Measurements from ENCODE around the gene KRTAP24-1. TPM values are rescaled to one million over a fixed set of nuclear protein-coding genes. Genes with fewer than 3 reads are reported as not detected.

Gene KRTAP24-1
- total RNA-seq, 2 donors from 2014 or later = not detected

DNA sequence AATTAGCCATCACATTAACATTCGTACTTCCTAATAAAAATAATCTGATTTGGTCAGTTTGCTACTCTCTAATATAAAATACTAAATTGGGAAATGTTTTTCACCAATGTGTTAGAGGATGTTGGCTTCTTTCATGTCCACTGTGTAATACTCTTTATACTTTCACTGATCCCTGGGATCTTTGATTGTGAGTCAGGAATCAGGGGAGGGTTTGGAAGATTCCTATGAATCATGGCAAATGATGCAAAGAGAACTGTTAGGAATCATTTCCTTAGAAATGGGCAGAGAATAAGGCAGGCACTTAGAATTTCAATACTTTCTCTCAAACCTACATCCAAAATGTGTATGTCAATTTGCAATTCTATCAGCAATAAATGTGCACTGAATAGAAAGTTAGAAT is 31.0 kb downstream of the KRTAP24-1 start:
- Histone ChIP-seq H3K9me3 (peaks cover 0 to 9% of the 10 kb centered on the region in 2 donors), H3K4me1 (no peaks in the 10 kb centered on the region), H3K27ac (no peak overlapping the region), H3K36me3 (no peaks in the 10 kb centered on the region), H3K4me3 (no peak overlapping the region), H3K27me3 (no peaks in the 10 kb centered on the region)
- TF ChIP-seq, protein P1, sequence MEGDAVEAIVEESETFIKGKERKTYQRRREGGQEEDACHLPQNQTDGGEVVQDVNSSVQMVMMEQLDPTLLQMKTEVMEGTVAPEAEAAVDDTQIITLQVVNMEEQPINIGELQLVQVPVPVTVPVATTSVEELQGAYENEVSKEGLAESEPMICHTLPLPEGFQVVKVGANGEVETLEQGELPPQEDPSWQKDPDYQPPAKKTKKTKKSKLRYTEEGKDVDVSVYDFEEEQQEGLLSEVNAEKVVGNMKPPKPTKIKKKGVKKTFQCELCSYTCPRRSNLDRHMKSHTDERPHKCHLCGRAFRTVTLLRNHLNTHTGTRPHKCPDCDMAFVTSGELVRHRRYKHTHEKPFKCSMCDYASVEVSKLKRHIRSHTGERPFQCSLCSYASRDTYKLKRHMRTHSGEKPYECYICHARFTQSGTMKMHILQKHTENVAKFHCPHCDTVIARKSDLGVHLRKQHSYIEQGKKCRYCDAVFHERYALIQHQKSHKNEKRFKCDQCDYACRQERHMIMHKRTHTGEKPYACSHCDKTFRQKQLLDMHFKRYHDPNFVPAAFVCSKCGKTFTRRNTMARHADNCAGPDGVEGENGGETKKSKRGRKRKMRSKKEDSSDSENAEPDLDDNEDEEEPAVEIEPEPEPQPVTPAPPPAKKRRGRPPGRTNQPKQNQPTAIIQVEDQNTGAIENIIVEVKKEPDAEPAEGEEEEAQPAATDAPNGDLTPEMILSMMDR (IDR thresholded peaks at IDR 0.05) = no peak
- DNase-seq (ENCODE audit: low spot score) = no peak

DNA sequence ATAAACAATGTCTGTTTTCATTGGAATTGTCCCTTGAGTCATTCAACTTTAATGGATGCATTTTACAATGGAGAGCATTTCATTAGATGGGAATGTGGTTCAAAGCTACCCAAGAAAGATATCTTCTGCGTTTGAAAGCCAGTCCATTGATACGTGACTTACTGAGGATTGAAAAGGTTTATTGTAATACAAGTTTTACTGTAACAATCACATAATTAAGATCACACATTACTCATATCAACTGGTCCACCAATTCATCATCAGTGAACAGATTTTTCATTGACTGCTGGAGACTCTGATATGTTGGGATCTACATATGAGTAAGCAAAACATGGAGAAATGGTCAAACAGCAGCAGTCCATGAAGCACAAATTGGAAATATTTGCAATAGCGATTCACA is 32.8 kb downstream of the KRTAP24-1 start:
- H3K4me1 ChIP-seq = no peaks in the 10 kb centered on the region
- no peak overlapping the region for H3K4me3 ChIP-seq
- no peaks in the 10 kb centered on the region for H3K36me3 ChIP-seq
- no peak for DNase-seq (ENCODE audit: low spot score)
- H3K27me3 ChIP-seq = no peaks in the 10 kb centered on the region
- H3K9me3 ChIP-seq = peaks cover 0 to 9% of the 10 kb centered on the region in 2 donors
- no peak overlapping the region for H3K27ac ChIP-seq
- TF ChIP-seq, protein P1 (IDR thresholded peaks at IDR 0.05) = no peak

DNA sequence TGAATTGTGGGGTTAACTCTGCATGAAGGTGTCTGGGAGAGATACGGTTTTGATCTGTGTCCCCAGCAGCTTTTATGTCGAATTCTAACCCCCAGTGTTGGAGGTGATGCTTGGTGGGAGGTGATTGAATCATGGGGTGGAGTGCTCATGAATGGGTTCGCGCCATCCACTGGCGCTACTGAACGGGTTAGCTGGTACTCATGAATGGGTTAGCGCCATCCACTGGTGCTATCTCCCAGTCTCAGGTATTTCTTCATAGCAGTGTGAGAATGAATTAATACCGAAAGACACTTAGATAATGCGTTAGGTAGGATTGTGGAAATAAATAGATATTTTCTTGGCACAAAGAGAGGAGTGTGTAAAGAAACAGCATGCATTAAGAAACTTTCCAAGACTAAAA is 33.9 kb downstream of the KRTAP24-1 start:
- H3K4me1 ChIP-seq = no peaks in the 10 kb centered on the region
- TF ChIP-seq, protein P1 (IDR thresholded peaks at IDR 0.05) = no peak
- no peak overlapping the region for H3K4me3 ChIP-seq
- no peak for DNase-seq (ENCODE audit: low spot score)
- H3K27ac ChIP-seq = no peak overlapping the region
- H3K36me3 ChIP-seq = no peaks in the 10 kb centered on the region
- H3K27me3 ChIP-seq = no peaks in the 10 kb centered on the region
- peaks cover 0 to 9% of the 10 kb centered on the region in 2 donors for H3K9me3 ChIP-seq

DNA sequence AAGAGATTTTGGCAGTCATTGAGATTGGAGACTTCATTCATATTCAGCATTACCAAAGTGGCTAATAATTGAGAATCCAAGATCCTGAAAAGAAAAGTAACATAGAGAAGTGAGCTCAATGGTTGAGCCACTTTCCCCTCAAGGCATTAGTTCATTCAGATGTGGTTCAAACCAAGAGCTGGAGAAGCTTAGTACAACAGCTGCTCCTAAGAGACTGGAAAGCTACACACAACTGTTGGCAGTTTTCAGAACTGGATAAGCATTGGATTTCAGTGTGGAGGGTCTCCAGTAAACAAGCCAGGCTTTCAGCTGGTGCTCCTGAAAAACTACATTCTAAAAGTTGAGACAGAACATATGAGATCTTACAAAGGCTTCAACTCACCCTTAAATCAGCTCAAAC is 37.7 kb downstream of the KRTAP24-1 start:
- H3K27ac ChIP-seq = no peak overlapping the region
- no peaks in the 10 kb centered on the region for H3K27me3 ChIP-seq
- TF ChIP-seq, protein P1 (IDR thresholded peaks at IDR 0.05) = no peak
- H3K4me3 ChIP-seq = no peak overlapping the region
- H3K36me3 ChIP-seq = no peaks in the 10 kb centered on the region
- no peaks in the 10 kb centered on the region for H3K9me3 ChIP-seq
- DNase-seq (ENCODE audit: low spot score) = no peak
- no peaks in the 10 kb centered on the region for H3K4me1 ChIP-seq

DNA sequence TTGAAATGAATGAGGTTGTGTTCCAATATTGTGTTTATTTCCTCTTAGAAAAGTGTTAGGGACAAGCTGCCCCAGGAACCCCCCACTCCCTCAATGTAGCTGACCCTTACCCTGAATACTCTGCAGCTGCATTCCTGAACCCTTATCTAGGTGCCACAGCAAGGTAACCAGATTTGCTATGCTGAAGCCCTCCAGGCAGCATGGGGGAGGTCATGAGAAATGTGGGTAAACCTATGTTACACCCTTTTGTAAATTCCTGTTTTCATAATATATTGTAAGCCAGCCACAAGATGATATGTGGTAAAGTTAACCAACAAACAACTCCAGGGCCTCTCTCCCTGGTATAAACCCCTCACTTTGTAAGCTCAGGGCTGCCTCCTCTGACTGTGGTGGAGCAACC is 39.1 kb downstream of the KRTAP24-1 start:
- H3K4me1 ChIP-seq = no peaks in the 10 kb centered on the region
- H3K9me3 ChIP-seq = no peaks in the 10 kb centered on the region
- no peaks in the 10 kb centered on the region for H3K36me3 ChIP-seq
- no peaks in the 10 kb centered on the region for H3K27me3 ChIP-seq
- H3K27ac ChIP-seq = no peak overlapping the region
- no peak for DNase-seq (ENCODE audit: low spot score)
- H3K4me3 ChIP-seq = no peak overlapping the region
- TF ChIP-seq, protein P1 (IDR thresholded peaks at IDR 0.05) = no peak

DNA sequence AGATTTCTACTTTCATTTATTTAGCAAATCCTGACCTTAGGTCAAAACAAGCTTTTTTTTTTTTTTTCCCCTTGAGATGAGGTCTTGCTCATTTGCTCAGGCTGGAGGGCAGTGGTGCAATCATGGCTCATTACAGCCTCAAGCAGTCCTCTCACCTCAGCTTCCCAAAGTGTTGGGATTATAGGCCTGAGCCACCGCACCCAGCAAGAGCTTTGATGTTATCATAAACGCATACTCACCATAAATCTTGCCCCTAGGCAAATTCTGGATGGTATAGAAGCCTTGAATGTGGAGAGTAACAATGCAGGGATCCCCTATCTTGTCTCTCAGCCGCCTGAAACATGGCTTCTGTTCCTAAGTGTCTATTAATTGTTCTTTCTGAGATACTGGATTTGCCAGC is 42.1 kb downstream of the KRTAP24-1 start:
- no peak for DNase-seq (ENCODE audit: low spot score)
- no peak overlapping the region for H3K4me3 ChIP-seq
- H3K9me3 ChIP-seq = no peaks in the 10 kb centered on the region
- H3K36me3 ChIP-seq = no peaks in the 10 kb centered on the region
- H3K27me3 ChIP-seq = no peaks in the 10 kb centered on the region
- H3K4me1 ChIP-seq = no peaks in the 10 kb centered on the region
- H3K27ac ChIP-seq = no peak overlapping the region
- TF ChIP-seq, protein P1 (IDR thresholded peaks at IDR 0.05) = no peak

All from right atrium auricular region (tissue), 2 donors.